ENCODE measurements around the gene CFAP221. TPM values are rescaled to one million over a fixed set of nuclear protein-coding genes. Genes with fewer than 3 reads are reported as not detected.
A peak's percentile ranks its signal among the peaks of the same experiment; 100 is the strongest.

CFAP221 gene
- total RNA-seq, 1 donor from 2014 or later, result 26.3 TPM

GRCh38 chr2:119637371-119637770, 93.1 kb downstream of the CFAP221 start:
- DNase-seq, result no peak
- Histone ChIP-seq H3K27ac (no peak overlapping the region), H3K4me3 (no peak overlapping the region), H3K4me1 (peaks cover 4% of the 10 kb centered on the region), H3K27me3 (no peaks in the 10 kb centered on the region), H3K36me3 (no peaks in the 10 kb centered on the region), H3K9me3 (no peaks in the 10 kb centered on the region)
- TF ChIP-seq CTCF (IDR thresholded peaks at IDR 0.05), result no peak
- no peak for ATAC-seq
- intact Hi-C loops (cut with DNase I), result no loop called here

GRCh38 chr2:119638246-119638645, 94.0 kb downstream of the CFAP221 start:
- no peaks in the 10 kb centered on the region for H3K9me3 ChIP-seq
- H3K4me3 ChIP-seq, result no peak overlapping the region
- H3K27me3 ChIP-seq, result no peaks in the 10 kb centered on the region
- intact Hi-C loops (cut with DNase I), result no loop called here
- TF ChIP-seq CTCF (IDR thresholded peaks at IDR 0.05), result no peak
- DNase-seq (no peak), ATAC-seq (peak; percentile 6)
- no peaks in the 10 kb centered on the region for H3K36me3 ChIP-seq
- no peak overlapping the region for H3K27ac ChIP-seq
- peaks cover 4% of the 10 kb centered on the region for H3K4me1 ChIP-seq

- H3K27me3 ChIP-seq, result no peaks in the 10 kb centered on the region
- H3K27ac ChIP-seq, result no peak overlapping the region
- no peak for TF ChIP-seq CTCF (IDR thresholded peaks at IDR 0.05)
- intact Hi-C loops (cut with DNase I), result no loop called here
- H3K36me3 ChIP-seq, result no peaks in the 10 kb centered on the region
- ATAC-seq (peak; percentile 39), DNase-seq (no peak)
- peaks cover 4% of the 10 kb centered on the region for H3K4me1 ChIP-seq
- H3K9me3 ChIP-seq, result no peaks in the 10 kb centered on the region
- no peak overlapping the region for H3K4me3 ChIP-seq
Measured at GRCh38 chr2:119638685-119639554, 94.7 kb downstream of the CFAP221 start.

- Histone ChIP-seq H3K36me3 (no peaks in the 10 kb centered on the region), H3K4me3 (no peak overlapping the region), H3K27me3 (no peaks in the 10 kb centered on the region), H3K27ac (no peak overlapping the region), H3K9me3 (no peaks in the 10 kb centered on the region), H3K4me1 (peaks cover 11% of the 10 kb centered on the region)
- intact Hi-C loops (cut with DNase I), result no loop called here
- DNase-seq (peak; percentile 82), ATAC-seq (peak; percentile 96)
- peak; percentile 97 for TF ChIP-seq CTCF (IDR thresholded peaks at IDR 0.05)
Measured at GRCh38 chr2:119641562-119642258, 97.5 kb downstream of the CFAP221 start.

GRCh38 chr2:119644186-119644585, 99.9 kb downstream of the CFAP221 start:
- Histone ChIP-seq H3K4me3 (no peak overlapping the region), H3K4me1 (peaks cover 11% of the 10 kb centered on the region), H3K27ac (no peak overlapping the region), H3K9me3 (peaks cover 6% of the 10 kb centered on the region), H3K27me3 (no peaks in the 10 kb centered on the region), H3K36me3 (no peaks in the 10 kb centered on the region)
- no peak for ATAC-seq
- no peak for TF ChIP-seq CTCF (IDR thresholded peaks at IDR 0.05)
- DNase-seq, result no peak
- intact Hi-C loops (cut with DNase I), result no loop called here

Data from upper lobe of right lung (tissue), 1 donor.